IMR-90 (cell line): ENCODE measurements around the gene YKT6. TPM values are rescaled to one million over a fixed set of nuclear protein-coding genes. Genes with fewer than 3 reads are reported as not detected.

ENCODE experiments used
- polyA plus RNA-seq, 3 experiments: library from polyadenylated mRNA; depleted of rRNA; stranded (reverse); fragments of >200 nt; gene quantifications; 2 replicates each; pipeline ENCODE4 v1.2.3, GENCODE V29; 2012; ENCODE audit warnings: low replicate concordance in 1 of 3
- total RNA-seq: library from RNA; depleted of rRNA; stranded (reverse); fragments of >200 nt; gene quantifications from 2 replicates; pipeline ENCODE4 v1.2.3, GENCODE V29; 2012; rRNA removed

YKT6 gene
- total and polyA plus RNA-seq, 2 of the 4 experiments (the other 2 are of a cell fraction): 115 to 120 TPM

Other genes with a start within 250 kb of the YKT6 start
- not detected in 2 replicates for gene SPDYE1, start 203.1 kb upstream of the YKT6 start, total RNA-seq
- gene SPDYE1, start 203.1 kb upstream of the YKT6 start, polyA plus RNA-seq (2012; rRNA removed): not detected in 2 replicates
- 166 and 179 TPM in 2 replicates for gene DBNL, start 156.3 kb upstream of the YKT6 start, total RNA-seq
- gene DBNL, start 156.3 kb upstream of the YKT6 start, polyA plus RNA-seq (2012; rRNA removed): 137 and 157 TPM in 2 replicates
- gene PGAM2, start 135.4 kb upstream of the YKT6 start, total RNA-seq: not detected in 2 replicates
- 0.27 TPM in 1 of 2 replicates, not detected in the other for gene PGAM2, start 135.4 kb upstream of the YKT6 start, polyA plus RNA-seq (2012; rRNA removed)
- 3.0 and 3.1 TPM in 2 replicates for gene POLM, start 118.4 kb upstream of the YKT6 start, total RNA-seq
- 9.1 and 9.4 TPM in 2 replicates for gene POLM, start 118.4 kb upstream of the YKT6 start, polyA plus RNA-seq (2012; rRNA removed)
- 1.1 and 1.4 TPM in 2 replicates for gene AEBP1, start 96.6 kb upstream of the YKT6 start, total RNA-seq
- 5.5 and 5.7 TPM in 2 replicates for gene AEBP1, start 96.6 kb upstream of the YKT6 start, polyA plus RNA-seq (2012; rRNA removed)
- 136 and 163 TPM in 2 replicates for gene POLD2, start 77.4 kb upstream of the YKT6 start, total RNA-seq
- 142 and 165 TPM in 2 replicates for gene POLD2, start 77.4 kb upstream of the YKT6 start, polyA plus RNA-seq (2012; rRNA removed)
- not detected in 2 replicates for gene MYL7, start 59.6 kb upstream of the YKT6 start, total RNA-seq
- 0.24 TPM in 1 of 2 replicates, not detected in the other for gene MYL7, start 59.6 kb upstream of the YKT6 start, polyA plus RNA-seq (2012; rRNA removed)
- gene GCK, start 11.5 kb upstream of the YKT6 start, total RNA-seq: 0.18 and 0.28 TPM in 2 replicates
- gene GCK, start 11.5 kb upstream of the YKT6 start, polyA plus RNA-seq (2012; rRNA removed): 0.07 and 0.14 TPM in 2 replicates
- gene CAMK2B, start 124.6 kb downstream of the YKT6 start, total RNA-seq: 0.18 and 0.28 TPM in 2 replicates
- 0.14 and 0.36 TPM in 2 replicates for gene CAMK2B, start 124.6 kb downstream of the YKT6 start, polyA plus RNA-seq (2012; rRNA removed)